ENCODE data around the gene PRKCQ. TPM values are rescaled to one million over a fixed set of nuclear protein-coding genes. Genes with fewer than 3 reads are reported as not detected.

PRKCQ gene
- total RNA-seq, 2 donors from 2014 or later, result 0.33 to 6.0 TPM

GRCh38 chr10:6603142-6604125 is 23.4 kb upstream of the PRKCQ start:
- no peaks in the 10 kb centered on the region for H3K9me3 ChIP-seq
- no peaks in the 10 kb centered on the region for H3K36me3 ChIP-seq (replicated peaks in 1 of 2; ENCODE audit: insufficient read depth in 1 of 2, low read depth in 2 of 2)
- no peak overlapping the region for H3K27ac ChIP-seq
- TF ChIP-seq POLR2A (IDR thresholded peaks at IDR 0.05) (no peak), CTCF (IDR thresholded peaks at IDR 0.05) (no peak)
- no peak overlapping the region for H3K4me3 ChIP-seq
- H3K27me3 ChIP-seq, result no peaks in the 10 kb centered on the region
- no peak for ATAC-seq
- DNase-seq, result no peak
- H3K4me1 ChIP-seq, result no peaks in the 10 kb centered on the region
- WGBS, 2 donors, result 56 to 66% methylated on average over 12 to 15 of the region's 15 CpGs
- intact Hi-C loops (cut with DNase I), result no loop called here

- intact Hi-C loops (cut with DNase I), result no loop called here
- ATAC-seq (no peak), DNase-seq (no peak)
- WGBS, 2 donors, result 76 to 85% methylated on average over 1 of the region's 1 CpG
- Histone ChIP-seq H3K9me3 (no peaks in the 10 kb centered on the region), H3K4me3 (no peak overlapping the region), H3K27me3 (no peaks in the 10 kb centered on the region), H3K27ac (no peak overlapping the region), H3K36me3 (replicated peaks in 1 of 2; ENCODE audit: insufficient read depth in 1 of 2, low read depth in 2 of 2) (no peaks in the 10 kb centered on the region), H3K4me1 (no peaks in the 10 kb centered on the region)
- no peak for TF ChIP-seq CTCF (IDR thresholded peaks at IDR 0.05)
- TF ChIP-seq POLR2A (IDR thresholded peaks at IDR 0.05), result no peak
These were observed 22.6 kb upstream of the PRKCQ start for GRCh38 chr10:6602700-6603084.

- H3K4me3 ChIP-seq, result no peak overlapping the region
- 81 to 94% methylated on average over 2 of the region's 2 CpGs for WGBS, 2 donors
- no peak for DNase-seq
- intact Hi-C loops (cut with DNase I), result no loop called here
- no peaks in the 10 kb centered on the region for H3K36me3 ChIP-seq (replicated peaks in 1 of 2; ENCODE audit: insufficient read depth in 1 of 2, low read depth in 2 of 2)
- H3K4me1 ChIP-seq, result no peaks in the 10 kb centered on the region
- H3K27me3 ChIP-seq, result no peaks in the 10 kb centered on the region
- H3K27ac ChIP-seq, result no peak overlapping the region
- no peak for ATAC-seq
- no peak for TF ChIP-seq POLR2A (IDR thresholded peaks at IDR 0.05)
- no peaks in the 10 kb centered on the region for H3K9me3 ChIP-seq
These were observed 22.1 kb upstream of the PRKCQ start for GRCh38 chr10:6602026-6602699.

- Histone ChIP-seq H3K4me3 (no peak overlapping the region), H3K4me1 (no peaks in the 10 kb centered on the region), H3K27me3 (no peaks in the 10 kb centered on the region), H3K27ac (no peak overlapping the region), H3K9me3 (no peaks in the 10 kb centered on the region), H3K36me3 (replicated peaks in 1 of 2; ENCODE audit: insufficient read depth in 1 of 2, low read depth in 2 of 2) (no peaks in the 10 kb centered on the region)
- ATAC-seq, result no peak
- no peak for DNase-seq
- TF ChIP-seq CTCF (IDR thresholded peaks at IDR 0.05), result no peak
- TF ChIP-seq POLR2A (IDR thresholded peaks at IDR 0.05), result no peak
- intact Hi-C loops (cut with DNase I), result no loop called here
- 83 to 85% methylated on average over 7 to 9 of the region's 9 CpGs for WGBS, 2 donors
These were observed 21.2 kb upstream of the PRKCQ start for GRCh38 chr10:6601246-6601805.

All from body of pancreas (tissue), 4 donors.